Naive thymus-derived CD8-positive, alpha-beta T cell (primary cell): Measurements from ENCODE around the gene DLG1. TPM values are rescaled to one million over a fixed set of nuclear protein-coding genes. Genes with fewer than 3 reads are reported as not detected.

ENCODE experiments used
- ATAC-seq, 2 donors: fragments of 150-1000 bp; cut with Tn5 transposase in 1 of 2; sonication (Bioruptor Pico), chemical (Tn5 transposase) in 1 of 2; 1 replicate in 1 of 2; 2 replicates in 1 of 2; pipeline ENCODE4 v1.10.0; 2021; ENCODE audit warnings: mild to moderate bottlenecking in 2 of 2, moderate library complexity in 2 of 2
- POLR2A ChIA-PET: fragments of 350-600 bp; sonication (Branson Sonifier 250); formaldehyde crosslinking; loops from one replicate; lab custom pipeline; 2021; ENCODE audit warnings: antibody characterized with exemption; lab: Charles Lee
- DNase-seq, 10 donors: peaks; one replicate each; pipeline versions ENCODE4 v3.0.0 to v3.0.0-alpha.2; 2020 to 2022
- H3K27ac Mint-ChIP-seq, 10 donors: one replicate each; pipeline ENCODE4 v1.8.0; 2020 to 2022; ENCODE audit warnings: mild to moderate bottlenecking in 10 of 10, mixed read lengths in 10 of 10, moderate library complexity in 4 of 10, inconsistent platforms in 1 of 10
- H3K27me3 Mint-ChIP-seq, 5 donors: one replicate each; pipeline ENCODE4 v1.8.0; 2021 to 2022; ENCODE audit warnings: mixed read lengths in 5 of 5
- H3K36me3 Mint-ChIP-seq, 3 donors: one replicate each; pipeline ENCODE4 v1.8.0; 2020 to 2022; ENCODE audit warnings: mixed read lengths in 3 of 3, mild to moderate bottlenecking in 2 of 3, inconsistent platforms in 1 of 3
- H3K4me1 Mint-ChIP-seq, 4 donors: one replicate each; pipeline ENCODE4 v1.8.0; 2021 to 2022; ENCODE audit warnings: mixed read lengths in 4 of 4
- H3K4me3 Mint-ChIP-seq, 10 donors: one replicate each; pipeline ENCODE4 v1.8.0; 2020 to 2022; ENCODE audit warnings: mild to moderate bottlenecking in 10 of 10, mixed read lengths in 10 of 10, moderate library complexity in 6 of 10, inconsistent platforms in 1 of 10
- H3K9me3 Mint-ChIP-seq, 9 donors: one replicate each; pipeline ENCODE4 v1.8.0; 2020 to 2022; ENCODE audit warnings: mixed read lengths in 9 of 9, mild to moderate bottlenecking in 3 of 9, inconsistent platforms in 1 of 9, moderate library complexity in 1 of 9
- polyA plus RNA-seq, 3 donors: library from polyadenylated mRNA; unstranded; fragments of 300-500 nt; fragmentation: Illumina TruSeq; gene quantifications; one replicate each; pipeline ENCODE4 v1.2.3, GENCODE V29; 2021
- total RNA-seq, 8 experiments: library from RNA in 2 of 8; stranded (reverse) in 2 of 8; gene quantifications; one replicate each; pipeline ENCODE4 v1.2.3 and lab custom pipeline; 2021 to 2026

DLG1 gene
- total and polyA plus RNA-seq, 5 experiments from 2014 or later: 23.5 to 87.1 (median 28.5) TPM

- no peak overlapping the region for H3K27ac Mint-ChIP-seq
- DNase-seq: no peak
- no peak for ATAC-seq
- POLR2A ChIA-PET: no interaction called here
- no peaks in the 10 kb centered on the region for H3K9me3 Mint-ChIP-seq
- peaks cover 0 to 27% (median 11%) of the 10 kb centered on the region in 3 donors for H3K36me3 Mint-ChIP-seq
- peaks cover 4 to 19% (median 11%) of the 10 kb centered on the region in 4 donors for H3K4me1 Mint-ChIP-seq
- H3K27me3 Mint-ChIP-seq: no peaks in the 10 kb centered on the region
- no peak overlapping the region for H3K4me3 Mint-ChIP-seq
Observed at GRCh38 chr3:197173620-197174019, 124.8 kb downstream of the DLG1 start.

DNA sequence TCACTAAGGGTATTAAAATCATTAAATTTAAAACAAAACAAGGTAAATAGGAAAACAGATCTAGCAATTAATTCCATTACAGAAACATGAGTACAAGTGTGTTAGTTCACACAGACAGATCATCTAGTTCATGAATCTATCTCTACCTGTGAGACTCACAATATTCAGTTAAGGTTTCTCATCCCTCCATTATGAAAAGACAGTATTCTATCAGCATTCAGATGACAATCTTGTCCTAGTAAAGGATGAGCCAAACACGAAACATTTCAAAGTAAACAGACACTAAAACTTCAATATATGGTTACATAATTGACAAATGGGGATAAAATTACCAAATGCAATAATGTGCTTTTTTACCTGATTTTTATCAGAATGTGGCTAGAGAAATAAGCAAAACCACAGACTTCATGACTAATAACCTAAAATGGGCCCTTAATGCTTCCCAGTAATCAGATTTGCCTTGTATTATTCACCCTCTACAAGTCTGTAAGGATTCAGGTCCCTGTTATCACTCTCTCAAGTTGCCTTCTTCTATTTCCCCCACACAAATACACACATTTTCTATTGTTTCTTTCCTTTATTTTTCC lies 126.8 kb downstream of the DLG1 start:
- H3K36me3 Mint-ChIP-seq: peaks cover 0 to 16% (median 5%) of the 10 kb centered on the region in 3 donors
- H3K27ac Mint-ChIP-seq: peak overlapping the region in 1 of 10 donors; percentile 14
- H3K9me3 Mint-ChIP-seq: no peaks in the 10 kb centered on the region
- H3K4me1 Mint-ChIP-seq: peaks cover 6 to 19% (median 17%) of the 10 kb centered on the region in 4 donors
- POLR2A ChIA-PET: no interaction called here
- no peak overlapping the region for H3K4me3 Mint-ChIP-seq
- H3K27me3 Mint-ChIP-seq: no peaks in the 10 kb centered on the region
- no peak for ATAC-seq
- no peak for DNase-seq

DNA sequence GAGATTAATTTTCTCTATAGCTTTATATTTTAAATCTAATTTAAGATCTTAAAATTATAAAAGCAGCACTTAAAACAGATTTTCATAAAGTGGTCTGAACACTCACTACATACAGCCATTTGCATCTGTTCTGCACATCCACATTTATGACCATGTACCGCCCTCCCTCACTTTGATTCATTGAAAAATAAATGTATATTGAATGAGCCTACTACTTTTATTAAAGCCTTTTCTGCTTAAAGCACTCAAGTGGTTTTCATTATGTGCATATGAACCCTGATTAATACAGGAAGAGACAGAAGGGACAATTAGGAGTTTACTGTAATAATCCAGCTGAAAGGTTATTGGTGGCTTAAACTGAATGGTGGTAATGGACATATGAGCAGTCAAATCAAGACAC lies 129.4 kb downstream of the DLG1 start:
- Mint-ChIP-seq H3K27me3 (no peaks in the 10 kb centered on the region), H3K4me1 (peaks cover 5 to 26% (median 17%) of the 10 kb centered on the region in 4 donors), H3K27ac (peak overlapping the region in 1 of 10 donors; percentile 23), H3K4me3 (no peak overlapping the region), H3K9me3 (no peaks in the 10 kb centered on the region), H3K36me3 (peaks cover 9 to 28% (median 12%) of the 10 kb centered on the region in 3 donors)
- ATAC-seq (no peak), DNase-seq (no peak)
- POLR2A ChIA-PET: no interaction called here

DNA sequence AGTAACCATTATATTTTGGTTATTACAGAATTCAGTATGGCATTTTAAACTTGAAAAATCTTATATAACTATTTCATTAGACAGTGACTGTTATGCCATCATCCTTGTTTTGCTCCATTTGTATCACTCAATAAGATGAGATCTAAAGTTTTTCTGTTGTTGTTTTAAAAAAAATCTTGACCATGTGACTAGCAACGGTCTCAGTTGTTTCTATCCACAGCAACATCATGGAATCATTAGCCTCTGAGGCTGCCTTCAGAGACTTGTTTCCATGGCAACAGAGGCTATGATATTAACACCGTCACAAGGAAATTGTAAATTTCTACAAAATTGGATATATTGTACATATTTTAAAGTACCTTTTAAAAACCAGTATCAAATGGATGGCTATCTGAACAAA lies 129.8 kb downstream of the DLG1 start:
- Mint-ChIP-seq H3K9me3 (no peaks in the 10 kb centered on the region), H3K36me3 (peaks cover 9 to 30% (median 13%) of the 10 kb centered on the region in 3 donors), H3K4me3 (no peak overlapping the region), H3K4me1 (peaks cover 5 to 26% (median 17%) of the 10 kb centered on the region in 4 donors), H3K27me3 (no peaks in the 10 kb centered on the region), H3K27ac (no peak overlapping the region)
- ATAC-seq: peak; percentile 23 to 44
- peak in 2 of 10 donors; percentile 2 to 8 for DNase-seq
- POLR2A ChIA-PET: no interaction called here

DNA sequence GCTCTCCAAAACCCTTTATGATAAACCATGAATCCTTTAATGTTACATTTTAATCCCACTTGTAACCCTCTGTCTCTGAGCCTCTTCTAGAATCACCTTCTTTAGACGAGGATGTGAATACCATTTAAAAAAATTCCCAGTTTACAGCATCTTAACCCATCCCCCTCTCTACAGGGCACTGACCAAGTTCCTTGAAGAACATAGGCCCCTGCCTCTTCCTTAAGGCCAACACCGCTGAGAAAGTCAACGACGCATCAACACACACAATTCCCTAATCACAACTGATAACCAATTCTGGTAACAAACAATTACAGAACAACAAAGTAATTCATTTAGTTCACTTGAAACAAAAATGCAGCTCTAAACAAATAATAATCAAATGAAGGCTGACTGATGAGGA lies 130.3 kb downstream of the DLG1 start:
- DNase-seq (no peak), ATAC-seq (no peak)
- peaks cover 6 to 31% (median 19%) of the 10 kb centered on the region in 4 donors for H3K4me1 Mint-ChIP-seq

DNA sequence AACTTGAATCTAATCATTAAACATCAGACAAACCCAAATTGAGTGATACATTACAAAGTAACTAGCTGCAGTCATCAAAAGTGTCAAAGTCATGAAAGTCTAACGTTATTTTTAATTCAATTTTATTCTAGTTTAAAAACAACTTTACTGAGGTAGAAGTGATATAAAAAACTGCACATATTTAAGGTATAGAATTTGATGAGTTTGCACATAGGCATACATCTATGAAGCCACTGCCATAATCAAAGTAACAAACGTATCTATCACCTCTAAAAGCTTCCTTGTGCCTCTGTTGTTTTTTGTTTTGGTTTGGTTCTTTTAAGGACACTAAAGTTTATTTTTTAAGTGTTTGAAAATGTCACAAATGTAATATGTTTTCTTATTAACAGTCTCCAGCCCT lies 130.9 kb downstream of the DLG1 start:
- POLR2A ChIA-PET: no interaction called here
- no peak overlapping the region for H3K4me3 Mint-ChIP-seq
- DNase-seq (no peak), ATAC-seq (no peak)
- H3K4me1 Mint-ChIP-seq: peaks cover 6 to 36% (median 21%) of the 10 kb centered on the region in 4 donors
- H3K9me3 Mint-ChIP-seq: peaks cover 0 to 1% (median 0%) of the 10 kb centered on the region in 9 donors
- H3K27ac Mint-ChIP-seq: no peak overlapping the region
- peaks cover 15 to 38% (median 17%) of the 10 kb centered on the region in 3 donors for H3K36me3 Mint-ChIP-seq
- H3K27me3 Mint-ChIP-seq: no peaks in the 10 kb centered on the region

More for the DNA sequence above, 130.3 kb downstream of the DLG1 start:
- no peaks in the 10 kb centered on the region for H3K27me3 Mint-ChIP-seq
- H3K9me3 Mint-ChIP-seq: peaks cover 0 to 1% (median 0%) of the 10 kb centered on the region in 9 donors
- peaks cover 12 to 33% (median 16%) of the 10 kb centered on the region in 3 donors for H3K36me3 Mint-ChIP-seq
- H3K4me3 Mint-ChIP-seq: no peak overlapping the region
- POLR2A ChIA-PET: no interaction called here
- H3K27ac Mint-ChIP-seq: peak overlapping the region in 2 of 10 donors; percentile 2 to 24

DNA sequence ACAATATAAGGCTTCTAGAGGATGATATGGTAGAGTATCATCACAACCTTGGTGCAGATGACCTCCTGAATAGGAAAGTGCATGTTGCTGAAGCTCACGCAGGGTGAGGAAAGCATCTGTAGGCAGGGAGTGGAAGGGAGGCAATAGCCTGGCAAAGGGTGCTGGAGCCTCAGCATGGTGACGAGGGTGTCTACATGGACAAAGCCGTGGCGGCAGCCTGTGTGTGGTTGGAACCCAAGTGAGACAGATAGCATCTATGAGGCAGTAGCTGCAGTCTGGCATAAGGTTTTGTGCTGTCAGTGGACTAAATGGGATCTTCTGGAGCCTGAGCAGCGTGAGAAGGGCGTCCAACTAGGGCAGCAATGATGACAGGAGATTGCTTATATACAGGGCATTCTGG lies 132.5 kb downstream of the DLG1 start:
- H3K27me3 Mint-ChIP-seq: no peaks in the 10 kb centered on the region
- peaks cover 0 to 1% (median 0%) of the 10 kb centered on the region in 9 donors for H3K9me3 Mint-ChIP-seq
- peaks cover 8 to 38% (median 20%) of the 10 kb centered on the region in 4 donors for H3K4me1 Mint-ChIP-seq
- H3K4me3 Mint-ChIP-seq: no peak overlapping the region
- POLR2A ChIA-PET: no interaction called here
- DNase-seq (no peak), ATAC-seq (no peak)
- H3K36me3 Mint-ChIP-seq: peaks cover 15 to 40% (median 16%) of the 10 kb centered on the region in 3 donors
- peak overlapping the region in 2 of 10 donors; percentile 11 to 66 for H3K27ac Mint-ChIP-seq

DNA sequence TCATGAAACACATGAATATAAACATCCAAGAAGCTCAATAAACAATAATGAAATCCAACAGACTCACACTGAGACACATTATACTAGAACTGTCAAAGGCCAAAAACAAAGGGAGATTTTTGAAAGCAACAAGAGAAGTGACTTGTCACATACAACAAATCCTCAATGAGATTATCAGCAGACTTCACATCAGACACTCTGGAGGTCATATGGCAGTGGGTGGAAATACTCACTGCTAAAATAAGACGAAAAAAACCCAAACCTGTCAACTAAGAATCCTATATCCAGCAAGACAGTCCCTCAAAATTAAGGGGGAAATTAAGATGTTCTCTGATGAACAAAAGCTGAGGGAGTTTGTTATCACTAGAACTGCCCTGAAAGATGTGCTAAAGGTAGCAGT lies 143.4 kb downstream of the DLG1 start:
- peaks cover 3 to 10% (median 9%) of the 10 kb centered on the region in 4 donors for H3K4me1 Mint-ChIP-seq
- no peak overlapping the region for H3K4me3 Mint-ChIP-seq
- POLR2A ChIA-PET: no interaction called here
- ATAC-seq (no peak), DNase-seq (no peak)
- H3K36me3 Mint-ChIP-seq: peaks cover 44 to 55% (median 44%) of the 10 kb centered on the region in 3 donors
- no peaks in the 10 kb centered on the region for H3K27me3 Mint-ChIP-seq
- peaks cover 7 to 48% (median 34%) of the 10 kb centered on the region in 9 donors for H3K9me3 Mint-ChIP-seq
- H3K27ac Mint-ChIP-seq: peak overlapping the region in 2 of 10 donors; percentile 15 to 56

GRCh38 chr3:197151580-197151979 lies 146.8 kb downstream of the DLG1 start:
- POLR2A ChIA-PET: no interaction called here
- Mint-ChIP-seq H3K27ac (no peak overlapping the region), H3K27me3 (no peaks in the 10 kb centered on the region), H3K36me3 (peaks cover 26 to 58% (median 30%) of the 10 kb centered on the region in 3 donors), H3K4me1 (peaks cover 5 to 16% (median 14%) of the 10 kb centered on the region in 4 donors), H3K9me3 (peaks cover 7 to 31% (median 22%) of the 10 kb centered on the region in 9 donors), H3K4me3 (no peak overlapping the region)
- no peak for DNase-seq
- no peak for ATAC-seq

GRCh38 chr3:197149528-197149927 lies 148.9 kb downstream of the DLG1 start:
- DNase-seq: no peak
- Mint-ChIP-seq H3K4me1 (peaks cover 13 to 26% (median 18%) of the 10 kb centered on the region in 4 donors), H3K27ac (no peak overlapping the region), H3K9me3 (peaks cover 0 to 12% (median 3%) of the 10 kb centered on the region in 9 donors), H3K36me3 (peaks cover 8 to 47% (median 10%) of the 10 kb centered on the region in 3 donors), H3K27me3 (no peaks in the 10 kb centered on the region), H3K4me3 (no peak overlapping the region)
- POLR2A ChIA-PET: no interaction called here
- no peak for ATAC-seq

GRCh38 chr3:197144188-197144587 lies 154.2 kb downstream of the DLG1 start:
- DNase-seq: no peak
- H3K36me3 Mint-ChIP-seq: peaks cover 3 to 66% (median 24%) of the 10 kb centered on the region in 3 donors
- H3K4me3 Mint-ChIP-seq: no peak overlapping the region
- POLR2A ChIA-PET: no interaction called here
- no peak for ATAC-seq
- no peaks in the 10 kb centered on the region for H3K9me3 Mint-ChIP-seq
- peaks cover 11 to 20% (median 17%) of the 10 kb centered on the region in 4 donors for H3K4me1 Mint-ChIP-seq
- H3K27me3 Mint-ChIP-seq: no peaks in the 10 kb centered on the region
- peak overlapping the region in 2 of 10 donors; percentile 4 to 80 for H3K27ac Mint-ChIP-seq

- H3K36me3 Mint-ChIP-seq: peaks cover 23 to 75% (median 49%) of the 10 kb centered on the region in 3 donors
Observed at GRCh38 chr3:197139586-197139985, 158.8 kb downstream of the DLG1 start.

GRCh38 chr3:197137751-197138150 lies 160.7 kb downstream of the DLG1 start:
- H3K4me1 Mint-ChIP-seq: peaks cover 0 to 6% (median 4%) of the 10 kb centered on the region in 4 donors
- no peak for ATAC-seq
- H3K27me3 Mint-ChIP-seq: no peaks in the 10 kb centered on the region
- peaks cover 0 to 10% (median 3%) of the 10 kb centered on the region in 9 donors for H3K9me3 Mint-ChIP-seq
- no peak overlapping the region for H3K4me3 Mint-ChIP-seq
- no peak overlapping the region for H3K27ac Mint-ChIP-seq
- no peak for DNase-seq
- H3K36me3 Mint-ChIP-seq: peaks cover 33 to 74% (median 60%) of the 10 kb centered on the region in 3 donors
- POLR2A ChIA-PET: no interaction called here

More at GRCh38 chr3:197139586-197139985, 158.8 kb downstream of the DLG1 start:
- H3K4me3 Mint-ChIP-seq: no peak overlapping the region
- H3K27me3 Mint-ChIP-seq: no peaks in the 10 kb centered on the region
- H3K9me3 Mint-ChIP-seq: peaks cover 0 to 10% (median 3%) of the 10 kb centered on the region in 9 donors
- no peak overlapping the region for H3K27ac Mint-ChIP-seq
- no peak for ATAC-seq
- peaks cover 0 to 7% (median 4%) of the 10 kb centered on the region in 4 donors for H3K4me1 Mint-ChIP-seq
- POLR2A ChIA-PET: no interaction called here
- DNase-seq: no peak
